ENCODE measurements around the gene HMGA1.
A peak's percentile ranks its signal among the peaks of the same experiment; 100 is the strongest.

HMGA1 gene

GRCh38 chr6:34236443-34237315 lies at the start of gene HMGA1:
Gene HMGA1, plus strand, starts transcription at chr6:34236873. Its CDS starts 3,908 bp downstream, at chr6:34240781.
- DNase-seq = peak; percentile 89 to 91

DNA sequence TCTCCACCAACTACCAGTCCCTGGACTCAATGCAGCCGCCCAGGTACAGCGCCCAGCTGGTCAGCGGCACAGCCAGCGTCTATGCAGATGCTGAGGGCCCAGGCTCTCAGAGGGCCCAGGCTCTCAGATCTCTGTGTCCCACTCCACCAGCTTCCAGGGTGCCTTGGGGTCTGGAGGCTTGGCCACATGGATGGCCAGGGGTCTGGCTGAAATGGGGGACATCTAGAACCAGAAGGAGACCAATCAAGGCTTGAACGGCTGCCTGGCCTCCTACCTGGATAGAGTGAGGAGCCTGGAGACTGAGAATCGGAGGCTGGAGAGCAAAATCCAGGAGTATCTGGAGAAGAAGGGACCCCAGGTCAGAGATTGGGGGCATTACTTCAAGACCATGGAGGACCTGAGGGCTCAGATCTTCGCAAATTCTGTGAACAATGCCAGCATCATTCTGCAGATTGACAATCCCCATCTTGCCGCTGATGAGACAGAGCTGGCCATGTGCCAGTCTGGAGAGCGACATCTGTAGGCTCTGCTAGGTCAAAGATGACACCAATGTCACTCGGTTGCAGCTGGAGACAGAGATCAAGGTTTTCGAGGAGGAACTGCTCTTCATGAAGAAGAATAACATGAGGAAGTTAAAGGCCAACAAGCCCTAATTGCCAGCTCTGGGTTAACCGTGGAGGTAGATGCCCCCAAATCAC lies 46.7 kb upstream of the HMGA1 start:
- peak; percentile 48 to 50 for DNase-seq

- DNase-seq = no peak
Measured at GRCh38 chr6:34190504-34191122, 46.1 kb upstream of the HMGA1 start.

DNA sequence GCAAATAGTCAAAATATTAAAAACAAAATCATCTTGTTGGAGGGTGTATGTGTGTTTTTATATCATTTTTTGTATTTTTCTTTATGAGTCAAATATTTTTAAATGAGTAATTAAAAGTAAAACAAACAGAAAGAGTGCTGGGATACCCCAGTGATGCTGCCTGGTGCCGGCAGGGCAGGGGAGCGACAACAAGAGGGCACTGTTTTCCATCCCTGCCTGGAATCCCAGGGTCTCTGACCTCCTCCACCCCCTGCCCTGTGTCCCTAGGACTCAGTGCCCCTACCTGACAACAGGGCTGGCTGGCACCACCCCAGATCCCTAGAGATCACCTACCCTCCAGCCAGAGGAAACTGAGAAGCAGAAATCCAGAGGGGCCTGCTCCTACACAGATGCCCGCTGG lies 41.9 kb upstream of the HMGA1 start:
- DNase-seq = no peak

- no peak for DNase-seq
Measured at GRCh38 chr6:34195726-34196115, 41.0 kb upstream of the HMGA1 start.

DNA sequence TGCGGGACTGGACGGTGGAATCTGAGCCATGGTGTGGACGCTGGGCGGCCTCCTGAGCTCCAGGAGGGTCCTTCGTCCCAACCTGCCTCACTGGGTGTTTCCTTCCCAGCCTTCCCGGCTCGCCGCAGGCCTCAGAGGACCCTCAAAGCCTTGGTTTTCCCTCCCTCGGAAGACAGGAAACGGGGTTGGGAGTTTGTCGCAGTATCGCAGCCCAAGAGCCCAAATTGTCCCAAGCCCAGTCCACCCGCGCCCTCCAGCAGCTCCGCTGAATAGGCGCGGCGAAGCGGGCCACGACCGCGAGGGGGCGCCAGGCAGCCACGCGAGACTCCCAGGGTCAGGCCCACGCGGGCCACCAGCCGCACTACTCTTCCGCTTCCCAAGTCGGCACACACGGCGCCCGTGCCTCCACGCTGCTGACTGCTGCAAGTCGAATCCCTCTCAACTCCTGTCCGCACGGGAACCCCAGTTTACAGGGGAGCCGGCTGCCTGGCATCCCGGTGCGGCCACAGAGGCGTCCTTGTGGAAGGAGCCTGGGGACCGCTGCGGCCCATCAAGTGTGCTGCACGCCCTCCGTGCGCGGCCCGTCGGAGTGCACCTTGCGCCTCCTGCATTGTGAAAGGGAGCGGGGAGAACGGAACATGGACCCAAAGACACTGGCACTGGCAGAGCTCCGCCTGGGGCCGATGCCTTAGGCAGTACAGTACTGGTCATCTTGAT lies 40.4 kb upstream of the HMGA1 start:
- peak; percentile 88 to 89 for DNase-seq

DNA sequence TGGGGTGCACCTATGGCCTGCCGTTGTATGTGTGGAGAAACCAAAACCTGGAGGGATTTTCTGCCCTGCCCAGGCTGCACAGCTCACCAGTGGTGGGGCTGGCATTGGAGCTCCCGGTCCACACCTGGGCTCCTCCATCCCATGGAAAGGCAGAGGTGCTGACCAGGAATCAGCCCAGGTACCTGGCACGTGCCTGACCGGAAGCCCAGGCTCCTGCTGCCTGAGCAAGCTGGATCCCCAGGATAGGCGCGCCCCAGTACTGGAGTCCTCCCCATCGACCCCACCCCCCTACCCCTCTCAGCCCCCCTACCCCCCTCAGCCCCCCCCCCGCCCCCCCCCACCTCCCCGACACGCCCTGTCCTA lies 39.9 kb upstream of the HMGA1 start:
- no peak for DNase-seq

- no peak for DNase-seq
Measured at GRCh38 chr6:34200340-34200971, 36.2 kb upstream of the HMGA1 start.

GRCh38 chr6:34201455-34202107 lies 35.1 kb upstream of the HMGA1 start:
- DNase-seq = no peak

DNA sequence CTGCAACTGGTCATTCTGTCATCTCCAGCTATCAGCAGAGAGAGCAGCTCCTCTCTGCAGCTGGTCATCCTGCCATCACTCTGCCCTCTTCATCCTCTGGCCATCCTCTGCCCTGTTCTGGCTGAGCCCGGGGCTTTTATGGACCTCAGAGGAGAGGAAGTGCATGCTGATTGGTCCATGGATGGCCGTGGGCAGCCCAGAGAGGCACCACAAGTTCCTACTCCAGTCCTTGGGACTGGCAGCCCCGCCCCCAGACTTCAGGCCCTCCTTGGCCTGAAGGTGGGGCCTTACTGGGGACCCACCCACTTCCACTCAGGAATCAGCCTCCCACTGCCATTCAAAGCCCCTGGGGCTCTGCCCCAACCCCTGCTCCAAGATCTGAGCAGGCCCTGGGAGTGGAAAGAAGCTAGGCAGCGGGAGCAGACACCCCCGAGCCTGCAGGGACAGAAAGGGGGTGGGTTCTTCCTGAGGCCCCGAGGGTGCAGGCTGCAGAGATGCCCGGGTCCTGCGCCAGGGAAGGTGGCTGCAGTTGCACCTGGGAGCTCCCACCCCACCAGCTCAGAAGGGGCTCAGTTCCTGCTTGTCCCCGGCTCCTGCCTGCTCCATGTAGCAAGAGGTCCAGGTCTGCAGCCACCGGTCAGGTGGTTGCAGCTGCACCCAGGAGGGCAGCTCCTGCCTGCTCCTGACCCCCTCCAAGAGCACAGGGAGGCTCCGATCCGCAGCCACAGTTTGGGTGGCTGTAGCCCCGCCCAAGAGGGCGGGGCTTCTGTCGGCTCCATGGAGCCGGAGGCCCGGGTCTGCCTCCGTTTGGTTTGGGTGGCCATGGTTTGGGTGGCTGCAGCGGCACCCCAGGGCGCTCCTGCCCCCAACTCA lies 34.1 kb upstream of the HMGA1 start:
- DNase-seq = no peak

GRCh38 chr6:34204693-34205092 lies 32.0 kb upstream of the HMGA1 start:
- no peak for DNase-seq

DNA sequence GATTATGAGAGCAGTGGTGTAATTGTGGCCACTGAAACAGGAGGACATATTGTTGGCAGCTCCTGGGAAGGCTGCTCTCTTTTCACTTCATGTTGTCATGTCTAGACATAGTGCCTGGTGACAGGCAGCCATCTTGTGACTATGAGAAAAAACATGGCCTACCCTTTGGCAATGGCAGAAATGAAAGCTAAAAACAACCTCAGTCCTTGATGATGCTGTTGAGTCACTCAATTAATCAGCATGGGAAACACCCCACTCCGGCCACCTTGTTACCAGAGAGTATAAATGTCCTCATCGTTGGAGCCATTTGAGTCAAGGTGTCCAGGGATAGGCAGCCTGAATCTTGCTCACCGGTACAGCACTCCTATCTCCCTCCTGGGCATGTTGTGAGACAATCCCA lies 31.2 kb upstream of the HMGA1 start:
- DNase-seq = no peak

DNA sequence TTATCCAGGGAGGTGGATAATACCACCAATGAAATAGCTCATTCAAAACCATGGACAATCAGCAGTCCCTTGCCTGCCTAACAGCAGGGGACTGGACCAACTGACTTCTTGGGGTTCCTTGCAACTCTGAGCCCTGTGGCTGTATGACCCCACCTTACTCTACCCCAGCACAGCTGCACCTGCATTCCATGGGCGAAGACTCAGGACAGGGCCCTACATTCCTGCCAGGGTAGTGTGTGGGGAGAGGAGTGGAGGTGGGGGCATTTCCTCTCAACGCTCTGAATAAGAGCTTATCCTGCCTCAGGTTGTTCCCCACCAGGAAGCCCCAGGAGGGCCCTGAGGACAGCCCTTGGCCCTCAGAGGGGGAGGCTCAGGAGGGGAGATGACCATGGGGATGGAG lies 30.8 kb upstream of the HMGA1 start:
- DNase-seq = no peak

DNA sequence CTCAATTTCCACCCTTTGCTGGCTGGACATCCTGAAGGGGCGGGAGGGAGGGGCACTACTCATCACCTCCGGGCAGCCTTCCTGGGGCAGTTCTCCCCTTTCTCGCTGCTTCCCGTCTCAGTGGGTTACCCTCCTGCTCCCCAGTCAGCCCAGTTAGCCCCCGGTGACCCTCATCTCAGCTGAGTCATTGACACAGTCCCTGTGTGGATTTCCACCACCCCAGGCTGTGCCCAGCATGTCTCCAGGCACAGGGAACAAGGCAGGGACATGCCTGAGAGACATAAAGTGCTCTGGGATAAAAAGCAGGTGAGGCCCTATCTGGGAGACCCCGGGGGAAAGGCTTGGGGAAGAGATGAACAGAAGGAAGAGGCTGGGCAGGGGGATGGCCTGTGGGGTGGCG lies 29.9 kb upstream of the HMGA1 start:
- DNase-seq = no peak

GRCh38 chr6:34207695-34208443 lies 28.8 kb upstream of the HMGA1 start:
- no peak for DNase-seq

DNA sequence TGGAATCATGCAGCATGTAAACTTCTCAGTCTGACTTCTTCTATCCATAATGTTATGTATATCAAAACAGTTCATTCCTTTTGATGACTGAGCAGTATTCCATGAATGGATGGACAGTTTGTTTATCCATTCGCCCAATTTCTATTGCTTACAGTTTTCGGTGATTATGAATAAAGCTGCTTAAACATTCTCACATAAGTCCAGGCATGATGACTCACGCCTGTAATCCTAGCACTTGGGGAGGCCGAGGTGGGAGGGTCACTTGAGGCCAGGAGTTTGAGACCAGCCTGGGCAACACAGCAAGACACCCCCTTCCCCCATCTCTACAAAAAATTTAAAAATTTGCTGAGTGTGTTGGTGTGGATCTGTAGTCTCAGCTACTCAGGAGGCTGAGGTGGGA lies 22.9 kb upstream of the HMGA1 start:
- DNase-seq = no peak

GRCh38 chr6:34218691-34219090 lies 18.0 kb upstream of the HMGA1 start:
- DNase-seq = no peak

GRCh38 chr6:34223381-34223955 lies 13.2 kb upstream of the HMGA1 start:
- DNase-seq = no peak

GRCh38 chr6:34223956-34224940 lies 12.4 kb upstream of the HMGA1 start:
- DNase-seq = peak; percentile 91 to 93

All from activated CD4-positive, alpha-beta T cell treated with anti-CD3 and anti-CD28 coated beads, Interleukin-2, amount 50 U/mL, for 4 hours (primary cell).